Stimulated activated CD8-positive, alpha-beta memory T cell treated with anti-CD3 and anti-CD28 coated beads, Interleukin-15, amount 100 ng/mL, for 24 hours (primary cell): Measurements from ENCODE around the gene STK33.
"Not testable (repeated sequence)": the region's sequence is repeated elsewhere in the genome, so short reads cannot be mapped to it uniquely, and the experiment has no call there.

Experiments
- DNase-seq: peaks from one replicate; pipeline ENCODE4 v3.0.0-alpha.2; 2020; ENCODE audit warnings: low read depth

Gene STK33

GRCh38 chr11:8543278-8543677 is 50.8 kb downstream of the STK33 start:
- no peak for DNase-seq

- DNase-seq: no peak
Observed at GRCh38 chr11:8541448-8541847, 52.6 kb downstream of the STK33 start.

GRCh38 chr11:8533332-8533731 is 60.7 kb downstream of the STK33 start:
- no peak for DNase-seq

- no peak for DNase-seq
Observed at GRCh38 chr11:8532475-8532874, 61.6 kb downstream of the STK33 start.

GRCh38 chr11:8531982-8532381 is 62.0 kb downstream of the STK33 start:
- DNase-seq: no peak

GRCh38 chr11:8531312-8531711 is 62.7 kb downstream of the STK33 start:
- no peak for DNase-seq

- no peak for DNase-seq
Observed at GRCh38 chr11:8527939-8528338, 66.1 kb downstream of the STK33 start.

- no peak for DNase-seq
Observed at GRCh38 chr11:8523396-8523795, 70.6 kb downstream of the STK33 start.

- no peak for DNase-seq
Observed at GRCh38 chr11:8512547-8512946, 81.5 kb downstream of the STK33 start.

- DNase-seq: no peak
Observed at GRCh38 chr11:8503910-8504364, 90.1 kb downstream of the STK33 start.

- no peak for DNase-seq
Observed at GRCh38 chr11:8501836-8502235, 92.2 kb downstream of the STK33 start.

- no peak for DNase-seq
Observed at GRCh38 chr11:8488395-8488794, 105.6 kb downstream of the STK33 start.

- DNase-seq: no peak
Observed at GRCh38 chr11:8487261-8487660, 106.8 kb downstream of the STK33 start.

GRCh38 chr11:8484251-8484650 is 109.8 kb downstream of the STK33 start:
- no peak for DNase-seq

- DNase-seq: no peak
Observed at GRCh38 chr11:8480858-8481257, 113.2 kb downstream of the STK33 start.

GRCh38 chr11:8477680-8478079 is 116.3 kb downstream of the STK33 start:
- no peak for DNase-seq

GRCh38 chr11:8477151-8477550 is 116.9 kb downstream of the STK33 start:
- DNase-seq: no peak

GRCh38 chr11:8467806-8468205 is 126.2 kb downstream of the STK33 start:
- DNase-seq: not testable (repeated sequence)

GRCh38 chr11:8467356-8467755 is 126.7 kb downstream of the STK33 start:
- DNase-seq: not testable (repeated sequence)

- not testable (repeated sequence) for DNase-seq
Observed at GRCh38 chr11:8466884-8467283, 127.1 kb downstream of the STK33 start.

GRCh38 chr11:8459711-8460399 is 134.2 kb downstream of the STK33 start:
- no peak for DNase-seq

GRCh38 chr11:8442301-8442700 is 151.7 kb downstream of the STK33 start:
- DNase-seq: no peak

GRCh38 chr11:8440649-8441048 is 153.4 kb downstream of the STK33 start:
- no peak for DNase-seq

GRCh38 chr11:8429483-8429882 is 164.5 kb downstream of the STK33 start:
- DNase-seq: no peak
